GM12891 (cell line): ENCODE results near the gene C19orf53.

ENCODE experiments used
- POLR2A ChIP-seq: IDR thresholded peaks from 2 replicates; pipeline ENCODE4 v1.6.1; 2011; ENCODE audit warnings: low read depth, low read length, control low read depth
- POLR2AphosphoS5 ChIP-seq: IDR thresholded peaks from 2 replicates; pipeline ENCODE4 v1.6.1; 2011; ENCODE audit warnings: low read depth, low read length, control low read depth
- TAF1 ChIP-seq: IDR thresholded peaks from 2 replicates; pipeline ENCODE4 v1.6.1; 2011; ENCODE audit warnings: low read depth, low read length, control low read depth

- TF ChIP-seq POLR2A: no peak
- no peak for TF ChIP-seq POLR2AphosphoS5
- TF ChIP-seq TAF1: no peak
These were observed 9.6 kb downstream of the C19orf53 start for GRCh38 chr19:13783565-13784500.
